ENCODE data around the gene ZBTB26.
A peak's percentile ranks its signal among the peaks of the same experiment; 100 is the strongest.

ZBTB26 gene

DNA sequence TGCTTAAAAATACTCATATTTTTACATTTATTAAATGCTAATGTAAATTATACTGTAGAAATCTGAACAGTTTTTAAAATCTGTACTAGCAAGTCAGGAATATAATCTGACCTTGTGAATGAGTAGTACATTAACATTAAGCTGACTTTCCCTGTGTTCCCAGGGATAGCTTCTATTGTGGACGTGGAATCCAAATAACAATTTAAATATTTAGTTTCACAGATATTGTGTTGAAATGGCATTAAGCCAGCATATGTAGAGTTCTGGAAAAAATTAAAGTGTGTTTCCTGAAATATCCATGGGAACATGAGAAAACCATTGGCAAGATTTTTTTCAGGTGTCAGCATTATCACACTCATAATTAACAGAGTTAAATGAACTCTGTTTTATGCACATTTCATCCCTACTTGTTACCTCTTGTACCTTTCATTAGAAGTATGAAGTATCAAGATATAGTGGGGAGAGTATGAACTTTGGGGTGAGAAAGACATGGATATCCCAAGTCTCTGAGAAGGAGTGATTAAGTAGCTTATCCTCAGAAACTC is 15.2 kb upstream of the ZBTB26 start:
- H3K4me1 ChIP-seq (ENCODE audit: control insufficient read depth, insufficient read depth, low read length, poor library complexity, severe bottlenecking): peaks cover 7% of the 10 kb centered on the region
- H3K36me3 ChIP-seq (ENCODE audit: control insufficient read depth, insufficient read depth, low read length): peaks cover 5% of the 10 kb centered on the region
- no peak overlapping the region for H3K27ac ChIP-seq (ENCODE audit: insufficient read depth, low read length, poor library complexity, severe bottlenecking)
- no peak overlapping the region for H3K4me3 ChIP-seq (ENCODE audit: insufficient read depth, low read depth, low read length, poor library complexity, severe bottlenecking)
- no peak for DNase-seq
- H3K27me3 ChIP-seq (replicated peaks; ENCODE audit: control insufficient read depth, insufficient read depth, low read length, poor library complexity, severe bottlenecking): no peaks in the 10 kb centered on the region
- H3K9me3 ChIP-seq (ENCODE audit: control insufficient read depth, low read length): no peaks in the 10 kb centered on the region

DNA sequence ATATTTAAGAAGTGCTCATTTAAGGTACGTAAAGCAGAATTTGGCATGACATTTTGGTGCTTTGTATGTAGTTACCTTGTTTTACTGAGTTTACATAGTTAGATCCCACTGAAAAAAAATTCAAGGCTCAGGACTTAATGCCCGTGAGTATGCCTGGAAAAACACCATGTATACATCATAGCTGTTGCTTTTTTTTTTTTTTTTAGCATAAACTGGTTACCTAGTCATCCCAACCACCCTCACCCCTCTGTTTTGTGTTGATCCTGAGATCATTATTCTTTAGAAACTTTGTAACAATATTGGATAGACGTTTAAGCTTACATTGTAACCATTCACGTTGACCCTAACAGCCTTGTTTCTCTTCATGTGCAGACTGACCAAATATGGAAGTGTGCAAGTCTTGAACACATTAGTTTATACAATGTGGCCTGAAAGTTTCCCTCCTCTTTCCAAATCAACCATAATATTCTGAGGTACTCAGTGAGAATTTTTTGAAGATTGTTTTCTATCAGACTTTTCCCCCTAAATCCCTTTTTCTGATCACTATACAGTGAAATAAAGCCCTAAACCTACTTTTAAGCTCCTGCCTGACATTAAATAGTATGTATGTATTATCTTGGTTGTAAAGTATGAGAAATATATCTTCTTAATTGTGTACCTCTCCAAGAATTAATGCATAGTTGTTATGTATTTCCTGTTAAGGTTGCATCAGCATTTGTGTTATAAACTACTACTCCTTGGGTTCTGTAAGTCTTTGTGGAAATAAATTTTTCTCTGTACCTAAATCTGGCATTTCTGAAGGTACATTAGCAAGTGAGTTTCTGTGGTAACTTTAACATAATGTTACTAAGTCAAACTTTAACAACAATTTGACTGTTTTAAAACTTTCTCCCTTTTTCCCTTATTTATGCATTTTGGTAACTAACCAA is 13.9 kb upstream of the ZBTB26 start:
- DNase-seq: no peak
- Histone ChIP-seq H3K27me3 (replicated peaks; ENCODE audit: control insufficient read depth, insufficient read depth, low read length, poor library complexity, severe bottlenecking) (no peaks in the 10 kb centered on the region), H3K9me3 (ENCODE audit: control insufficient read depth, low read length) (no peaks in the 10 kb centered on the region), H3K4me3 (ENCODE audit: insufficient read depth, low read depth, low read length, poor library complexity, severe bottlenecking) (no peak overlapping the region), H3K4me1 (ENCODE audit: control insufficient read depth, insufficient read depth, low read length, poor library complexity, severe bottlenecking) (peaks cover 15% of the 10 kb centered on the region), H3K36me3 (ENCODE audit: control insufficient read depth, insufficient read depth, low read length) (peaks cover 5% of the 10 kb centered on the region), H3K27ac (ENCODE audit: insufficient read depth, low read length, poor library complexity, severe bottlenecking) (no peak overlapping the region)

DNA sequence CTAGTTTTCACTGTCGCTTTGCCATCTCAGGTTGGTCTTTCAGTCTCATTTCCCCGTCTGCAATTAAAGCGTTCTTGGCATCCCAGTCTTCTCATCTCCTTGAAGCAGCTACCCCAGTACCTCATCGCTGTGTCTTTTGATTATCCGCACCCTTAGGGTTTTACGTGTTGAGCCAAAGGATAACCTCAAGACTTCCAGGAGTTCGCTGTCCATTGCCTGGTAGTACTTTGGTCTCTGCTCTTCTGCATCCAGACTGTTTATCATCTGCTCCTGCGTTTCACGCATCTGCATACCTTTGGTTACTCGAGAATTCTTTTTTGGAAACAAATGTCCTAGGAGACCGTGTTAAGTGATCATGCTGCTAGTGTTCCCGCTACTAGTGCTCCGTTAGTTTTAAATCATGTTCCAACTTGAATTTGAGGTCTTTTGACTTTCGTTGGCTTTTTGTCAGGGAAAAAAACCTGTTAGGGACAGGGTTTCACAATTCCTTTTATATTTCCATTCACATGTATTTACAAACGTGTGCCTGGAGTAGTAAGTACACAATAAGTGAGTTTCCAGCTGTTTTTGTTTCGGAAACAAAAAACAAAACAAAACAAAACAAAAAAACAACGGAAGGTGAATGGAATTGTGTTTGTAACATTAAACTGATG is 10.4 kb upstream of the ZBTB26 start:
- Histone ChIP-seq H3K9me3 (ENCODE audit: control insufficient read depth, low read length) (no peaks in the 10 kb centered on the region), H3K36me3 (ENCODE audit: control insufficient read depth, insufficient read depth, low read length) (peaks cover 9% of the 10 kb centered on the region), H3K27me3 (replicated peaks; ENCODE audit: control insufficient read depth, insufficient read depth, low read length, poor library complexity, severe bottlenecking) (no peaks in the 10 kb centered on the region), H3K4me1 (ENCODE audit: control insufficient read depth, insufficient read depth, low read length, poor library complexity, severe bottlenecking) (peaks cover 18% of the 10 kb centered on the region), H3K27ac (ENCODE audit: insufficient read depth, low read length, poor library complexity, severe bottlenecking) (peak overlapping the region; percentile 83), H3K4me3 (ENCODE audit: insufficient read depth, low read depth, low read length, poor library complexity, severe bottlenecking) (peak overlapping the region; percentile 85)
- no peak for DNase-seq

DNA sequence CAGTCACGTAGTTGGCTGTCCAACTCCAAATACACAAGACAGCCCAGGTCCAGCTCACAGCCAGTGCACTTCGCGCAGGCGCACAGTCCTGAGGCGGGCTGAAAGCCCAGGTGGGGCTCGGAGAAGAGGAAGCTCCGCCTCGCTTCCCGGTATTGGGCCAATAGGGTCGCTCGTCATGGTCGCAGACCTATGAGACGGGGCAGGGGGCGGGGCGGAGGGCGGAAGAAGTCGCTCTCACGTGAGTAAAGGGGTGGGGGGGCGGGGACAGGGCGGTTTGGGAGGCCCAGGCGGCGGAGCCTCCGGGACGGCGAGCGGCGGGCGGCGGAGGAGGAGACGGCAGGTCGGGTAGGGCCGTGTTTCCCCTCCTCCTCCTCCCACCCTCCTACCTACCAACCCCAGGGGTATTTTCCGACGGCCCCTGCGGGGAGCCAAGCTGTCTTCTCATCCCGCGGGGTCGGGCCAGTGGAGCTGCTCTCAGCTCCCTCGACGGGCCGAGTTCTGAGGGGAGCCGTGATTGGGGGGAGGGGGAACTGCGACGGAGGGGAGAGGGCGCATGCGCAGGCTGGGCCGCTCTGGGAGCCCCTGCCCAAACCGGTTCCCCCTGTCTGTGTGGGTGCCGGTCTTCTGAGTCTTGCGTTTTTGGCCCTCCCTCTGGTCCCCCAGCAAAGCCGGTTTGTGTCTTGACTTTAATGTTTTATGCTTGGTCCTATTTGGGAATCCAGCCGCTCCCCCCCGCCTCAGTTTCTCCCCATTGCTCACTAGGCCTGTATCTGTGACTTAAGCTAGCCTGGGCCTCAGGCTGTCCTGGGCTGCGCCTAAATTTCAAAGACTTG is 9.7 kb upstream of the ZBTB26 start, which contains the start of gene RABGAP1:
RABGAP1 (plus strand) TSS at position 272 of the 833 bp plus-strand sequence. CDS start 16,040 bp downstream, outside the sequence.
- no peaks in the 10 kb centered on the region for H3K27me3 ChIP-seq (replicated peaks; ENCODE audit: control insufficient read depth, insufficient read depth, low read length, poor library complexity, severe bottlenecking)
- H3K4me1 ChIP-seq (ENCODE audit: control insufficient read depth, insufficient read depth, low read length, poor library complexity, severe bottlenecking): peaks cover 18% of the 10 kb centered on the region
- peak within 1 kb of the TSS; percentile 83 for H3K27ac ChIP-seq (ENCODE audit: insufficient read depth, low read length, poor library complexity, severe bottlenecking)
- peak; percentile 96 to 99 (median 97) for DNase-seq
- H3K4me3 ChIP-seq (ENCODE audit: insufficient read depth, low read depth, low read length, poor library complexity, severe bottlenecking): peak within 1 kb of the TSS; percentile 85
- peaks cover 9% of the 10 kb centered on the region for H3K36me3 ChIP-seq (ENCODE audit: control insufficient read depth, insufficient read depth, low read length)
- H3K9me3 ChIP-seq (ENCODE audit: control insufficient read depth, low read length): no peaks in the 10 kb centered on the region

DNA sequence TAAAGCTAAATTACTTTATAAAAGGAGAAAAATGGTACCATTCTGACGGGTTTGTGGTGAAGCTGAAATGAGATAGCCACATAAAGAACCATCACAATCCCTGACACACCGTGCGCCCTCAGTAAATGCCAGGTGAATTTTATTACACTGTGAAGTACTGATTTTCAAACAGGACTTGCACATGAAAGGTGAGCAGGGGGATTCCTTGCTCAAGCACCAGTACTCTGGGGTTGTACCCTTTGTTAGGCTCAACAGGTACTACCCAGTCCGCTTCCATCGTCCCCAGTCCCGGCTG is 9.1 kb upstream of the ZBTB26 start:
- Histone ChIP-seq H3K9me3 (ENCODE audit: control insufficient read depth, low read length) (no peaks in the 10 kb centered on the region), H3K27me3 (replicated peaks; ENCODE audit: control insufficient read depth, insufficient read depth, low read length, poor library complexity, severe bottlenecking) (no peaks in the 10 kb centered on the region), H3K27ac (ENCODE audit: insufficient read depth, low read length, poor library complexity, severe bottlenecking) (peak overlapping the region; percentile 47), H3K4me1 (ENCODE audit: control insufficient read depth, insufficient read depth, low read length, poor library complexity, severe bottlenecking) (peaks cover 18% of the 10 kb centered on the region), H3K4me3 (ENCODE audit: insufficient read depth, low read depth, low read length, poor library complexity, severe bottlenecking) (no peak overlapping the region), H3K36me3 (ENCODE audit: control insufficient read depth, insufficient read depth, low read length) (peaks cover 9% of the 10 kb centered on the region)
- no peak for DNase-seq

DNA sequence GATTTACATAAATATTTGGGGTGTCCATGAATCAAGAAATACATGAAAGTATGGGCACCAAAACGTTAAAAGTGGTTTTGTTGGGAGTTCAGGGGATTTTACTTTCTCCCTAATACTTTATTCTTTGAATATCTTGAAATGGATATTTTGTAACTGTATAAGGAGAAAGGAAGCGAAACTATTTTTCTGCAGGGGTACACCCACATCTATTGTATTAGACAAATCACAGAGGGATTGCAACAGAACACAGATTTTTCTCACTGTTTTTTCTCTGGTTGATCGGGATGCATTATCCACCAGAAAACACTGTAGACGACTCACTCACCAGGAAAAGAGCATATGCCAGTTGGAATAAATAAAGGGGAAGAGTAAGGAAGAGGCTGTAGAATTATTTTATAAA is 8.3 kb upstream of the ZBTB26 start:
- peaks cover 18% of the 10 kb centered on the region for H3K4me1 ChIP-seq (ENCODE audit: control insufficient read depth, insufficient read depth, low read length, poor library complexity, severe bottlenecking)
- H3K36me3 ChIP-seq (ENCODE audit: control insufficient read depth, insufficient read depth, low read length): peaks cover 9% of the 10 kb centered on the region
- no peak for DNase-seq
- H3K9me3 ChIP-seq (ENCODE audit: control insufficient read depth, low read length): no peaks in the 10 kb centered on the region
- no peak overlapping the region for H3K4me3 ChIP-seq (ENCODE audit: insufficient read depth, low read depth, low read length, poor library complexity, severe bottlenecking)
- no peak overlapping the region for H3K27ac ChIP-seq (ENCODE audit: insufficient read depth, low read length, poor library complexity, severe bottlenecking)
- H3K27me3 ChIP-seq (replicated peaks; ENCODE audit: control insufficient read depth, insufficient read depth, low read length, poor library complexity, severe bottlenecking): no peaks in the 10 kb centered on the region

DNA sequence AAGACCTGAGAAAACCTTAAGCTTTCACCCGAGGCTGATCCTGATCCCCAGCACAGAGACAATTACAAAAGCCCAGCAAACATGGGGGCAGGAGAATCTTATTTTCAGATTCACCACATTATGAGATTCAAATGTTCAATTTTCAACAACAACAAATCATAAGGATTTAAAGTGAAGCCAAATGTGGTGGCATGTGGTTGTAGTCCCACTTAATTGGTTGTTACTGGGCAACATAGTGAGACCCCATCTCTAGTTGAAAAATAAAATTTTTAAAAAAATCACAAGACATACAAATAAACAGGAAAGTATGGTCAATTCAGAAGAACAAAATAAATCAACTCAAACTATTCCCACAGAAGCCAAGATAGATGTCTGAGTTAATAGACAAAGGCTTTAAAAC is 5.6 kb upstream of the ZBTB26 start:
- Histone ChIP-seq H3K27me3 (replicated peaks; ENCODE audit: control insufficient read depth, insufficient read depth, low read length, poor library complexity, severe bottlenecking) (no peaks in the 10 kb centered on the region), H3K4me1 (ENCODE audit: control insufficient read depth, insufficient read depth, low read length, poor library complexity, severe bottlenecking) (peaks cover 19% of the 10 kb centered on the region), H3K27ac (ENCODE audit: insufficient read depth, low read length, poor library complexity, severe bottlenecking) (no peak overlapping the region), H3K4me3 (ENCODE audit: insufficient read depth, low read depth, low read length, poor library complexity, severe bottlenecking) (no peak overlapping the region), H3K36me3 (ENCODE audit: control insufficient read depth, insufficient read depth, low read length) (peaks cover 4% of the 10 kb centered on the region), H3K9me3 (ENCODE audit: control insufficient read depth, low read length) (no peaks in the 10 kb centered on the region)
- no peak for DNase-seq

DNA sequence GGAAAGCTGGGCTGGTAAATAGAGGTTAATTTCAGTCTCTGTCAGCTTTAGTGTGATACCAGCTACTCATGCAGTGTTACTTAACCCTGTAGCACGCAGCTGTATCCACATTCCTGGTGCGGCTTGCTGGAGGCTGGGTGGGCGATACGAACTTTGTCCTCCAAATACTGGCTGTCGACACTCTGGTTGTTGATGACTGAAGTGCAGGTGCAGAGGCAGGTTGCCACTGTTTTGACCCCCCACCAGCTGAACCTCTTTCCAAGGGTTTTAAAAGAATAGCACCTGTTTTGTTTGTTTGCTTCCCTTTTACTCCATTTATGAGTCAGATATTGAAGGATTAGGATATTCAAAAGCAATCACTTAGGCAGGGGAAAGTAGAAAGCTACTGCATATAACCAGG is 5.2 kb upstream of the ZBTB26 start:
- Histone ChIP-seq H3K27me3 (replicated peaks; ENCODE audit: control insufficient read depth, insufficient read depth, low read length, poor library complexity, severe bottlenecking) (no peaks in the 10 kb centered on the region), H3K4me1 (ENCODE audit: control insufficient read depth, insufficient read depth, low read length, poor library complexity, severe bottlenecking) (peaks cover 16% of the 10 kb centered on the region), H3K27ac (ENCODE audit: insufficient read depth, low read length, poor library complexity, severe bottlenecking) (no peak overlapping the region), H3K36me3 (ENCODE audit: control insufficient read depth, insufficient read depth, low read length) (peaks cover 4% of the 10 kb centered on the region), H3K9me3 (ENCODE audit: control insufficient read depth, low read length) (no peaks in the 10 kb centered on the region), H3K4me3 (ENCODE audit: insufficient read depth, low read depth, low read length, poor library complexity, severe bottlenecking) (no peak overlapping the region)
- DNase-seq: no peak

DNA sequence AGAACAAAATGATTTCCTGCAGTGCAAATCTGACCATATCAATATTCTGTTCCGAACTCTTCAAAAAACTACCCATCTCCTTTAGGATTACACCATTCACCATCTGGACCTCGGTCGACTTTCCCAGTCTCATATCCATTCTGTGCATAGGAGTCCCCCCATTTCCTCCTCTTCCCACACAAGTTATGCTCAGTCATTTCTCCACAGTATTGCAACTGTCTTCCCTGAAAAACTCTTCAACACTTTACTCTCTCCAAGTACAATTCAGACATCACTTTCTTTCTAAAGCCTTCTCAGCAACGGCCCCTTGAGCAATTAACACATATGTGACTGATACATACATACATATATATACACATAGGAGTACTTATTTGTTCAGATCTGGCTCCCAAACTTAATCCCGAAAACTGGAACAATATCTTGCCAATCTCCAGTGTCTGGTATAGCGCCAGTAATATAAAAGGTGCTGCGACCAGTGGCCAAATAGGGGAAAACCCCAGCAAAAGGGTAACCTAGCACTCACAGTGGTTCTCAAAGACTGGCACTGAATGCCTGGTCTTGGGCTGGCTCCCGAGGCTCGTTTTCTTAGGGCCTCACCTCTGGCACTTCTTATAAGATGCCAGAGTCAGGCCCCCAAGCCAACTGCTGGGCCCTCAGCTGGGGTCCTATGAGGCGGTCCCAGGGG is 629 bp downstream of the ZBTB26 start:
- Histone ChIP-seq H3K27ac (ENCODE audit: insufficient read depth, low read length, poor library complexity, severe bottlenecking) (peak overlapping the region; percentile 94), H3K27me3 (replicated peaks; ENCODE audit: control insufficient read depth, insufficient read depth, low read length, poor library complexity, severe bottlenecking) (no peaks in the 10 kb centered on the region), H3K4me3 (ENCODE audit: insufficient read depth, low read depth, low read length, poor library complexity, severe bottlenecking) (peak overlapping the region; percentile 89), H3K36me3 (ENCODE audit: control insufficient read depth, insufficient read depth, low read length) (no peaks in the 10 kb centered on the region), H3K9me3 (ENCODE audit: control insufficient read depth, low read length) (no peaks in the 10 kb centered on the region), H3K4me1 (ENCODE audit: control insufficient read depth, insufficient read depth, low read length, poor library complexity, severe bottlenecking) (peaks cover 5% of the 10 kb centered on the region)
- DNase-seq: no peak

All from effector memory CD4-positive, alpha-beta T cell (primary cell).